ENCODE data around the gene NDUFV3. TPM values are rescaled to one million over a fixed set of nuclear protein-coding genes. Genes with fewer than 3 reads are reported as not detected.

NDUFV3 gene
- total and polyA plus RNA-seq, 2 donors (not counting 1 experiment from before 2014, with no cell fraction given) = 37.7 to 38.2 TPM

GRCh38 chr21:42853621-42854020, 39.5 kb upstream of the NDUFV3 start:
- no peaks in the 10 kb centered on the region for H3K9me3 ChIP-seq (ENCODE audit: control insufficient read depth, insufficient read depth, low read depth, low read length)

GRCh38 chr21:42854246-42855010, 38.7 kb upstream of the NDUFV3 start:
- H3K4me3 ChIP-seq (replicated peaks in 1 of 4; ENCODE audit: control extremely low read depth in 1 of 4, insufficient read depth in 1 of 4, low read depth in 3 of 4, low read length in 4 of 4) = no peak overlapping the region
- no peaks in the 10 kb centered on the region for H3K79me2 ChIP-seq (ENCODE audit: control insufficient read depth, insufficient read depth, low read length)
- H3K9ac ChIP-seq (ENCODE audit: insufficient read depth, low read length) = no peak overlapping the region
- peaks cover 51% of the 10 kb centered on the region for H3K36me3 ChIP-seq (ENCODE audit: control insufficient read depth, insufficient read depth, low read length)
- no peaks in the 10 kb centered on the region for H3K9me3 ChIP-seq (ENCODE audit: control insufficient read depth, insufficient read depth, low read depth, low read length)
- no peak overlapping the region for H3K4me2 ChIP-seq (ENCODE audit: extremely low read depth, insufficient read depth, low read length)
- no peak for DNase-seq (ENCODE audit: low read depth in 2 of 2)
- no peaks in the 10 kb centered on the region for H3K27me3 ChIP-seq (ENCODE audit: control insufficient read depth, insufficient read depth, low read length)
- H3K4me1 ChIP-seq (ENCODE audit: control insufficient read depth, extremely low read depth, insufficient read depth, low read length) = no peaks in the 10 kb centered on the region
- H2AFZ ChIP-seq (ENCODE audit: low read length) = no peak overlapping the region
- no peak overlapping the region for H3K27ac ChIP-seq (ENCODE audit: insufficient read depth, low read length)
- no peaks in the 10 kb centered on the region for H4K20me1 ChIP-seq (ENCODE audit: control insufficient read depth, extremely low read depth, insufficient read depth, low read length)
- TF ChIP-seq EZH2 (IDR thresholded peaks at IDR 0.05; ENCODE audit: low read length, missing control alignments) = no peak
- TF ChIP-seq, protein P1, sequence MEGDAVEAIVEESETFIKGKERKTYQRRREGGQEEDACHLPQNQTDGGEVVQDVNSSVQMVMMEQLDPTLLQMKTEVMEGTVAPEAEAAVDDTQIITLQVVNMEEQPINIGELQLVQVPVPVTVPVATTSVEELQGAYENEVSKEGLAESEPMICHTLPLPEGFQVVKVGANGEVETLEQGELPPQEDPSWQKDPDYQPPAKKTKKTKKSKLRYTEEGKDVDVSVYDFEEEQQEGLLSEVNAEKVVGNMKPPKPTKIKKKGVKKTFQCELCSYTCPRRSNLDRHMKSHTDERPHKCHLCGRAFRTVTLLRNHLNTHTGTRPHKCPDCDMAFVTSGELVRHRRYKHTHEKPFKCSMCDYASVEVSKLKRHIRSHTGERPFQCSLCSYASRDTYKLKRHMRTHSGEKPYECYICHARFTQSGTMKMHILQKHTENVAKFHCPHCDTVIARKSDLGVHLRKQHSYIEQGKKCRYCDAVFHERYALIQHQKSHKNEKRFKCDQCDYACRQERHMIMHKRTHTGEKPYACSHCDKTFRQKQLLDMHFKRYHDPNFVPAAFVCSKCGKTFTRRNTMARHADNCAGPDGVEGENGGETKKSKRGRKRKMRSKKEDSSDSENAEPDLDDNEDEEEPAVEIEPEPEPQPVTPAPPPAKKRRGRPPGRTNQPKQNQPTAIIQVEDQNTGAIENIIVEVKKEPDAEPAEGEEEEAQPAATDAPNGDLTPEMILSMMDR (conservative IDR thresholded peaks at IDR 0.05 in 1 of 2, IDR thresholded peaks at IDR 0.05 in 1 of 2; ENCODE audit: low read depth in 1 of 2, low read length in 2 of 2) = no peak

More at GRCh38 chr21:42853621-42854020, 39.5 kb upstream of the NDUFV3 start:
- H3K9ac ChIP-seq (ENCODE audit: insufficient read depth, low read length) = no peak overlapping the region
- H3K36me3 ChIP-seq (ENCODE audit: control insufficient read depth, insufficient read depth, low read length) = peaks cover 50% of the 10 kb centered on the region
- no peaks in the 10 kb centered on the region for H3K79me2 ChIP-seq (ENCODE audit: control insufficient read depth, insufficient read depth, low read length)
- no peaks in the 10 kb centered on the region for H3K27me3 ChIP-seq (ENCODE audit: control insufficient read depth, insufficient read depth, low read length)
- H3K4me3 ChIP-seq (replicated peaks in 1 of 4; ENCODE audit: control extremely low read depth in 1 of 4, insufficient read depth in 1 of 4, low read depth in 3 of 4, low read length in 4 of 4) = no peak overlapping the region
- H3K4me1 ChIP-seq (ENCODE audit: control insufficient read depth, extremely low read depth, insufficient read depth, low read length) = no peaks in the 10 kb centered on the region
- no peak overlapping the region for H3K27ac ChIP-seq (ENCODE audit: insufficient read depth, low read length)
- DNase-seq (ENCODE audit: low read depth in 2 of 2) = no peak
- H4K20me1 ChIP-seq (ENCODE audit: control insufficient read depth, extremely low read depth, insufficient read depth, low read length) = no peaks in the 10 kb centered on the region
- H2AFZ ChIP-seq (ENCODE audit: low read length) = no peak overlapping the region
- no peak overlapping the region for H3K4me2 ChIP-seq (ENCODE audit: extremely low read depth, insufficient read depth, low read length)
- TF ChIP-seq, protein P1 (conservative IDR thresholded peaks at IDR 0.05 in 1 of 2, IDR thresholded peaks at IDR 0.05 in 1 of 2; ENCODE audit: low read depth in 1 of 2, low read length in 2 of 2) = no peak
- TF ChIP-seq EZH2 (IDR thresholded peaks at IDR 0.05; ENCODE audit: low read length, missing control alignments) = no peak

- DNase-seq (ENCODE audit: low read depth in 2 of 2) = no peak
- no peak for TF ChIP-seq EZH2 (IDR thresholded peaks at IDR 0.05; ENCODE audit: low read length, missing control alignments)
- TF ChIP-seq, protein P1 (conservative IDR thresholded peaks at IDR 0.05 in 1 of 2, IDR thresholded peaks at IDR 0.05 in 1 of 2; ENCODE audit: low read depth in 1 of 2, low read length in 2 of 2) = no peak
- peaks cover 2% of the 10 kb centered on the region for H3K79me2 ChIP-seq (ENCODE audit: control insufficient read depth, insufficient read depth, low read length)
- no peak overlapping the region for H3K4me3 ChIP-seq (replicated peaks in 1 of 4; ENCODE audit: control extremely low read depth in 1 of 4, insufficient read depth in 1 of 4, low read depth in 3 of 4, low read length in 4 of 4)
- no peaks in the 10 kb centered on the region for H3K27me3 ChIP-seq (ENCODE audit: control insufficient read depth, insufficient read depth, low read length)
- no peak overlapping the region for H3K9ac ChIP-seq (ENCODE audit: insufficient read depth, low read length)
- no peaks in the 10 kb centered on the region for H3K9me3 ChIP-seq (ENCODE audit: control insufficient read depth, insufficient read depth, low read depth, low read length)
- H4K20me1 ChIP-seq (ENCODE audit: control insufficient read depth, extremely low read depth, insufficient read depth, low read length) = no peaks in the 10 kb centered on the region
- H3K36me3 ChIP-seq (ENCODE audit: control insufficient read depth, insufficient read depth, low read length) = peaks cover 48% of the 10 kb centered on the region
- no peak overlapping the region for H3K27ac ChIP-seq (ENCODE audit: insufficient read depth, low read length)
- H3K4me1 ChIP-seq (ENCODE audit: control insufficient read depth, extremely low read depth, insufficient read depth, low read length) = no peaks in the 10 kb centered on the region
- no peak overlapping the region for H2AFZ ChIP-seq (ENCODE audit: low read length)
- H3K4me2 ChIP-seq (ENCODE audit: extremely low read depth, insufficient read depth, low read length) = no peak overlapping the region
These were observed 37.8 kb upstream of the NDUFV3 start for GRCh38 chr21:42855171-42855936.

All from fibroblast of lung (primary cell).